GM19467 (cell line): ENCODE results near the gene CEP164.
"Not testable (repeated sequence)": the region's sequence is repeated elsewhere in the genome, so short reads cannot be mapped to it uniquely, and the experiment has no call there.

Source experiments
- ATAC-seq: cut with Tn5 transposase; IDR thresholded peaks from one replicate; pipeline ENCODE4 v1.9.1; 2021; ENCODE audit warnings: mild to moderate bottlenecking, moderate library complexity; ENCODE audit not compliant: unreplicated experiment

The CEP164 gene

GRCh38 chr11:117303646-117304315 lies 23.9 kb upstream of the CEP164 start:
- no peak for ATAC-seq

- ATAC-seq, result no peak
These were observed 22.5 kb upstream of the CEP164 start for GRCh38 chr11:117305145-117305544.

GRCh38 chr11:117309310-117309709 lies 18.3 kb upstream of the CEP164 start:
- no peak for ATAC-seq

- no peak for ATAC-seq
These were observed 14.6 kb upstream of the CEP164 start for GRCh38 chr11:117313091-117313490.

- no peak for ATAC-seq
These were observed 13.6 kb upstream of the CEP164 start for GRCh38 chr11:117313828-117314768.

- ATAC-seq, result no peak
These were observed 12.8 kb upstream of the CEP164 start for GRCh38 chr11:117314840-117315239.

GRCh38 chr11:117315285-117316196 lies 12.1 kb upstream of the CEP164 start:
- ATAC-seq, result no peak

GRCh38 chr11:117316197-117316961 lies 11.3 kb upstream of the CEP164 start, which contains the start of gene BACE1:
Gene BACE1, minus strand, starts transcription at chr11:117316256. Its CDS starts 461 bp downstream, at chr11:117315795.
- ATAC-seq, result no peak

GRCh38 chr11:117318738-117319137 lies 8.9 kb upstream of the CEP164 start:
- ATAC-seq, result no peak

GRCh38 chr11:117319214-117319840 lies 8.3 kb upstream of the CEP164 start:
- no peak for ATAC-seq

GRCh38 chr11:117327255-117327566 lies 443 bp upstream of the CEP164 start:
- ATAC-seq, result not testable (repeated sequence)

- ATAC-seq, result no peak
These were observed 839 bp downstream of the CEP164 start for GRCh38 chr11:117328375-117329010.

- ATAC-seq, result no peak
These were observed 5.2 kb downstream of the CEP164 start for GRCh38 chr11:117332843-117333242.

- ATAC-seq, result no peak
These were observed 6.3 kb downstream of the CEP164 start for GRCh38 chr11:117333917-117334316.

- ATAC-seq, result no peak
These were observed 7.2 kb downstream of the CEP164 start for GRCh38 chr11:117334896-117335295.

- no peak for ATAC-seq
These were observed 7.7 kb downstream of the CEP164 start for GRCh38 chr11:117335399-117335798.

- ATAC-seq, result no peak
These were observed 9.4 kb downstream of the CEP164 start for GRCh38 chr11:117337076-117337475.

GRCh38 chr11:117345039-117345438 lies 17.4 kb downstream of the CEP164 start:
- ATAC-seq, result no peak

- ATAC-seq, result no peak
These were observed 26.9 kb downstream of the CEP164 start for GRCh38 chr11:117354550-117354949.
